Naive thymus-derived CD4-positive, alpha-beta T cell (primary cell): ENCODE data around the gene SH3TC1. TPM values are rescaled to one million over a fixed set of nuclear protein-coding genes. Genes with fewer than 3 reads are reported as not detected.

Source experiments
- ATAC-seq: fragments of 150-1000 bp; cut with Tn5 transposase; 2 replicates; pipeline ENCODE4 v1.10.0; 2021; ENCODE audit warnings: mild to moderate bottlenecking, moderate library complexity
- CTCF ChIA-PET: fragments of 350-600 bp; sonication (Branson Sonifier 250); formaldehyde crosslinking; loops from one replicate; lab custom pipeline; 2021; ENCODE audit warnings: antibody characterized with exemption; lab: Charles Lee
- POLR2A ChIA-PET: fragments of 350-600 bp; sonication (Branson Sonifier 250); formaldehyde crosslinking; loops from one replicate; lab custom pipeline; 2021; ENCODE audit warnings: antibody characterized with exemption, inconsistent platforms; lab: Charles Lee
- DNase-seq, 9 donors: peaks; one replicate each; pipeline versions ENCODE4 v3.0.0 to v3.0.0-alpha.2; 2020 to 2022; ENCODE audit warnings: mixed read lengths in 1 of 9
- H3K27ac ChIP-seq: one replicate; pipeline ENCODE4 v1.7.0; 2013; ENCODE audit warnings: mild to moderate bottlenecking, low read depth, low read length, moderate library complexity
- H3K27me3 ChIP-seq, 2 donors: one replicate each; pipeline ENCODE4 v1.7.0; 2013; ENCODE audit warnings: low read length in 2 of 2, mild to moderate bottlenecking in 2 of 2, moderate library complexity in 2 of 2; ENCODE audit not compliant: control insufficient read depth in 2 of 2, insufficient read depth in 2 of 2
- H3K36me3 ChIP-seq, 3 experiments: 1 replicate in 2 of 3; 2 replicates in 1 of 3; pipeline ENCODE4 v1.7.0; 2013; ENCODE audit warnings: low read length in 3 of 3, mild to moderate bottlenecking in 3 of 3, moderate library complexity in 1 of 3; ENCODE audit not compliant: insufficient read depth in 3 of 3, control insufficient read depth in 2 of 3
- H3K4me1 ChIP-seq, 2 donors: one replicate each; pipeline ENCODE4 v1.7.0; 2013; ENCODE audit warnings: low read length in 2 of 2, mild to moderate bottlenecking in 2 of 2, moderate library complexity in 1 of 2; ENCODE audit not compliant: control insufficient read depth in 2 of 2, insufficient read depth in 2 of 2
- H3K4me3 ChIP-seq: 2 replicates; pipeline ENCODE4 v1.7.0; 2013; ENCODE audit warnings: mild to moderate bottlenecking, low read length
- H3K9me3 ChIP-seq, 3 experiments: 1 replicate in 2 of 3; 2 replicates in 1 of 3; pipeline ENCODE4 v1.7.0; 2013; ENCODE audit warnings: low read length in 3 of 3; ENCODE audit not compliant: control insufficient read depth in 2 of 3
- H3K27ac Mint-ChIP-seq, 9 donors: one replicate each; pipeline ENCODE4 v1.8.0; 2020 to 2022; ENCODE audit warnings: mixed read lengths in 9 of 9, mild to moderate bottlenecking in 8 of 9, moderate library complexity in 5 of 9, inconsistent platforms in 2 of 9
- H3K27me3 Mint-ChIP-seq, 5 donors: one replicate each; pipeline ENCODE4 v1.8.0; 2021 to 2022; ENCODE audit warnings: mixed read lengths in 5 of 5, mild to moderate bottlenecking in 1 of 5
- H3K36me3 Mint-ChIP-seq, 5 donors: one replicate each; pipeline ENCODE4 v1.8.0; 2020 to 2022; ENCODE audit warnings: mixed read lengths in 5 of 5, mild to moderate bottlenecking in 3 of 5, inconsistent platforms in 1 of 5
- H3K4me1 Mint-ChIP-seq, 7 donors: one replicate each; pipeline ENCODE4 v1.8.0; 2020 to 2022; ENCODE audit warnings: mixed read lengths in 7 of 7, mild to moderate bottlenecking in 3 of 7, inconsistent platforms in 1 of 7
- H3K4me3 Mint-ChIP-seq, 10 donors: one replicate each; pipeline ENCODE4 v1.8.0; 2020 to 2022; ENCODE audit warnings: mild to moderate bottlenecking in 10 of 10, mixed read lengths in 10 of 10, moderate library complexity in 6 of 10, inconsistent platforms in 2 of 10
- H3K9me3 Mint-ChIP-seq, 11 donors: one replicate each; pipeline ENCODE4 v1.8.0; 2020 to 2022; ENCODE audit warnings: mixed read lengths in 11 of 11, mild to moderate bottlenecking in 4 of 11, inconsistent platforms in 1 of 11, moderate library complexity in 1 of 11
- intact Hi-C, 2 donors: fragments of 100-400 bp; cut with micrococcal nuclease; formaldehyde crosslinking; loops; one replicate each; pipeline ENCODE4 v1.15.1; 2023
- polyA plus RNA-seq, 2 donors: library from polyadenylated mRNA; unstranded; fragments of 300-500 nt; fragmentation: Illumina TruSeq; gene quantifications; one replicate each; pipeline ENCODE4 v1.2.3, GENCODE V29; 2021
- total RNA-seq, 6 experiments: library from RNA in 5 of 6; stranded (reverse) in 5 of 6; gene quantifications; 1 replicate in 5 of 6; 2 replicates in 1 of 6; pipeline ENCODE4 v1.2.3 and lab custom pipeline; 2021 to 2026

The SH3TC1 gene
- total and polyA plus RNA-seq, 7 experiments from 2014 or later, result 6.5 to 120 (median 34.9) TPM

GRCh38 chr4:8162625-8163024 lies 36.5 kb upstream of the SH3TC1 start:
- ChIA-PET POLR2A (no interaction called here), CTCF (interaction anchor here (1.0 kb wide), 1 partner anchor 14 kb away, joined by 3 read pairs; no protein-coding TSS in a partner anchor)
- Histone ChIP-seq H3K27ac (no peak overlapping the region), H3K36me3 (peaks cover 0 to 4% (median 0%) of the 10 kb centered on the region in 3 experiments), H3K9me3 (no peaks in the 10 kb centered on the region), H3K4me1 (peaks cover 8 to 10% of the 10 kb centered on the region in 2 donors), H3K27me3 (no peaks in the 10 kb centered on the region), H3K4me3 (no peak overlapping the region)
- no peaks in the 10 kb centered on the region for H3K36me3 Mint-ChIP-seq
- no peak overlapping the region for H3K27ac Mint-ChIP-seq
- intact Hi-C loops, result no loop called here
- no peak for DNase-seq
- H3K9me3 Mint-ChIP-seq, result peaks cover 0 to 13% (median under 1%) of the 10 kb centered on the region in 11 donors
- H3K4me1 Mint-ChIP-seq, result peaks cover 7 to 21% (median 15%) of the 10 kb centered on the region in 7 donors
- no peak for ATAC-seq
- H3K4me3 Mint-ChIP-seq, result peak overlapping the region in 1 of 10 donors; percentile 29
- peaks cover 0 to 14% (median 5%) of the 10 kb centered on the region in 5 donors for H3K27me3 Mint-ChIP-seq

DNA sequence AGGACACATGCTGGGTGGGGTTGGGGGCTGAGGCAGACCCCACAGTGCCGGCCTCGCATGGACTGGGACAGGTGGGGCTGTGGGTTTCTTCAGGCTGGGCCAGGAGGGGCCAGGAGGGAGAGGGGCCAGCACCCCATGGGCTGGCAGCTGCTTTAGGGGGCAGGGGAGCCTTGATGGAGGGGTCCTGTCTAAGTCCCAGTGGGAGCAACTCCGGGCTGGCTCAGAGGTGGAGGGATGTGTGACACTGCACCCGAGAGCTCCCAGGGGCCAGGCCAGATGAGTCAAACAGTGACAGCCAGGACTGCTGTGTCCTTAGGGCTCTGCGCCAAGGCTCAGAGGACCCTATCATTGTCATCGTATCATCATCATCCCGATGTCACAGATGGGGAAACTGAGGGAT lies 36.1 kb upstream of the SH3TC1 start:
- Mint-ChIP-seq H3K36me3 (no peaks in the 10 kb centered on the region), H3K9me3 (peaks cover 0 to 15% (median 2%) of the 10 kb centered on the region in 11 donors), H3K27me3 (peaks cover 0 to 12% (median 5%) of the 10 kb centered on the region in 5 donors), H3K4me3 (no peak overlapping the region), H3K27ac (no peak overlapping the region), H3K4me1 (peaks cover 7 to 20% (median 15%) of the 10 kb centered on the region in 7 donors)
- no peak overlapping the region for H3K4me3 ChIP-seq
- ChIA-PET CTCF (interaction anchor here (1.0 kb wide), 1 partner anchor 13 kb away, joined by 3 read pairs; no protein-coding TSS in a partner anchor), POLR2A (no interaction called here)
- no peaks in the 10 kb centered on the region for H3K27me3 ChIP-seq
- no peak overlapping the region for H3K27ac ChIP-seq
- H3K4me1 ChIP-seq, result peaks cover 4 to 9% of the 10 kb centered on the region in 2 donors
- no peak for DNase-seq
- no peak for ATAC-seq
- H3K36me3 ChIP-seq, result peaks cover 0 to 4% (median 0%) of the 10 kb centered on the region in 3 experiments
- intact Hi-C loops, result no loop called here
- H3K9me3 ChIP-seq, result no peaks in the 10 kb centered on the region

DNA sequence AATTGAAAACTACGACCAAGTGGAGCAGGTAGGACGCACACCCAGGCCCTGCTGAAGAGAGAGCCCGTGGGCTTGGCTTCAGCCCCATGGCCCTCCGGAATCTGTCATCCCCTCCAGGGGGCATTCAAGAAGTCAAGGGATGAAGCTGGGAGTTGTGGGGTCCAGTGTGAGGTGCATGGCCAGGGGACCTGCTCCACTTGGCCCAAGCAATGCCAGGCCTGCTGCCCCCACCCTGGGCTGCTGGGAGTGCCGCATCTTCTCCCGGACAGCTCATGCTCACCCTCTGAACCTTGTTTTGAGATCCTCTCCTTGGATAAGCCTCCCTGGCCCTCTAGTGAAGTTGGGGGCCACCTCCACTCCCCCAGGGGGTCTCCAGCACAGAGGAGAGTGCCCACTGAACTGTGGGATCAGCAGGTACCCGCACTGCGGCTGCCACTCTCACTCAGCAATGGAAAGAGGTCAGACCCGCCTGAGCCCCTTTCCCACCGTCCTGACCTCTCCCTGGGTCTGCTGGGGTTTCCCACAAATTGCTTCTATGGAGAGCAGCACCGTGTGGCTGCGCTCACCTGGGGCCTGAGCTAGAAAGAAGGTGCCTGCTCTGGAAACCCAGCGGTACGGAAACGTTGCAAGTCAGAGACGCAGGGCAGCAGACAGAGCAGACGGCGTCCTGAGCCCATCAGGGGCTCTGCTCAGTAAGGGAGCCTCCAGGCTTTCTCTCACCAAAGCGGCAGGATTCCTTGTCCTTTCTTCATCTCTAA lies 35.5 kb upstream of the SH3TC1 start:
- CTCF ChIA-PET, result no interaction called here
- peaks cover 0 to 12% (median 5%) of the 10 kb centered on the region in 5 donors for H3K27me3 Mint-ChIP-seq
- no peak for ATAC-seq
- Histone ChIP-seq H3K27me3 (no peaks in the 10 kb centered on the region), H3K4me1 (peaks cover 4 to 9% of the 10 kb centered on the region in 2 donors), H3K9me3 (peaks cover 0 to 6% (median 0%) of the 10 kb centered on the region in 3 experiments), H3K4me3 (no peak overlapping the region), H3K36me3 (no peaks in the 10 kb centered on the region), H3K27ac (no peak overlapping the region)
- H3K4me3 Mint-ChIP-seq, result no peak overlapping the region
- H3K36me3 Mint-ChIP-seq, result no peaks in the 10 kb centered on the region
- peaks cover 0 to 20% (median 5%) of the 10 kb centered on the region in 11 donors for H3K9me3 Mint-ChIP-seq
- no peak for DNase-seq
- POLR2A ChIA-PET, result no interaction called here
- no peak overlapping the region for H3K27ac Mint-ChIP-seq
- intact Hi-C loops, result no loop called here
- peaks cover 7 to 20% (median 15%) of the 10 kb centered on the region in 7 donors for H3K4me1 Mint-ChIP-seq

- Mint-ChIP-seq H3K4me1 (peaks cover 7 to 15% (median 11%) of the 10 kb centered on the region in 7 donors), H3K9me3 (peaks cover 0 to 20% (median 8%) of the 10 kb centered on the region in 11 donors), H3K27ac (no peak overlapping the region), H3K4me3 (no peak overlapping the region), H3K27me3 (peaks cover 0 to 8% (median 5%) of the 10 kb centered on the region in 5 donors), H3K36me3 (no peaks in the 10 kb centered on the region)
- Histone ChIP-seq H3K36me3 (no peaks in the 10 kb centered on the region), H3K27me3 (no peaks in the 10 kb centered on the region), H3K9me3 (peaks cover 0 to 8% (median 0%) of the 10 kb centered on the region in 3 experiments), H3K27ac (no peak overlapping the region), H3K4me3 (no peak overlapping the region), H3K4me1 (peaks cover 4 to 7% of the 10 kb centered on the region in 2 donors)
- no peak for DNase-seq
- POLR2A ChIA-PET, result no interaction called here
- no peak for ATAC-seq
- CTCF ChIA-PET, result no interaction called here
- intact Hi-C loops, result no loop called here
Measured at GRCh38 chr4:8164194-8164565, 34.9 kb upstream of the SH3TC1 start.

DNA sequence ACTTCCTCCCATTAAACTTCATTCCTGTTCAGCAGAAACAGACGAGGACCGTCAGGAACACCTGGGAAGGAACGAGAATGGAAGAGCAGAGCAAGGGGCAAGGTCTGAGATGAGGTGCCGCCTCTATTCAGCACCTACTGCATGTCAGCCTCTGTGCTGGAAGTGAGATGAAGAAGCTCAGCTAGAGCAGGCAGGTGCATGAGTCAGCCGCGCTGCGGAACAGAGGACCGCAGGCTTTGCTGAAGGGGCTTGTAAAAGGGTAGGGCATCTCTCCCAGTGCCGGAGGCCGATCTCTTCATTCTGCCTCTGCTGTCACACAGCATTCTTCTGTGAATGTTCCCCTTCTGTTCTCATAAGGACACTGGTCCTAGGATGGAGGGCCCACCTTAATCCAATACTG lies 34.4 kb upstream of the SH3TC1 start:
- Mint-ChIP-seq H3K9me3 (peaks cover 0 to 22% (median 8%) of the 10 kb centered on the region in 11 donors), H3K27me3 (peaks cover 0 to 6% (median 5%) of the 10 kb centered on the region in 5 donors), H3K36me3 (no peaks in the 10 kb centered on the region), H3K4me3 (no peak overlapping the region), H3K4me1 (peaks cover 3 to 11% (median 7%) of the 10 kb centered on the region in 7 donors), H3K27ac (no peak overlapping the region)
- Histone ChIP-seq H3K27ac (no peak overlapping the region), H3K36me3 (no peaks in the 10 kb centered on the region), H3K9me3 (peaks cover 0 to 8% (median 0%) of the 10 kb centered on the region in 3 experiments), H3K4me3 (no peak overlapping the region), H3K27me3 (no peaks in the 10 kb centered on the region), H3K4me1 (peaks cover 1 to 2% of the 10 kb centered on the region in 2 donors)
- intact Hi-C loops, result no loop called here
- DNase-seq (no peak), ATAC-seq (no peak)
- ChIA-PET POLR2A (no interaction called here), CTCF (no interaction called here)

- no peak for DNase-seq
- H3K4me3 ChIP-seq, result no peak overlapping the region
- Mint-ChIP-seq H3K27me3 (peaks cover 0 to 6% (median 2%) of the 10 kb centered on the region in 5 donors), H3K9me3 (peaks cover 0 to 22% (median 8%) of the 10 kb centered on the region in 11 donors), H3K4me3 (no peak overlapping the region), H3K27ac (no peak overlapping the region), H3K4me1 (peaks cover 0 to 4% (median 3%) of the 10 kb centered on the region in 7 donors), H3K36me3 (no peaks in the 10 kb centered on the region)
- intact Hi-C loops, result no loop called here
- H3K9me3 ChIP-seq, result peaks cover 0 to 8% (median 0%) of the 10 kb centered on the region in 3 experiments
- no peak for ATAC-seq
- H3K4me1 ChIP-seq, result no peaks in the 10 kb centered on the region
- H3K36me3 ChIP-seq, result no peaks in the 10 kb centered on the region
- ChIA-PET CTCF (no interaction called here), POLR2A (no interaction called here)
- no peaks in the 10 kb centered on the region for H3K27me3 ChIP-seq
- H3K27ac ChIP-seq, result no peak overlapping the region
Measured at GRCh38 chr4:8165374-8165896, 33.7 kb upstream of the SH3TC1 start.
